SU-DHL-6 (cell line): ENCODE data around the gene CLCN6.

Experiments used
- EZH2phosphoT487 ChIP-seq: fragments of 200-600 bp; sonication (generic), shearing (Covaris generic); conservative IDR thresholded peaks from 2 replicates; pipeline ENCODE4 v1.6.1; 2018; ENCODE audit warnings: mild to moderate bottlenecking, antibody characterized with exemption, low read length, moderate library complexity, mixed read lengths
- TF ChIP-seq, protein P1 (sequence below): fragments of 200-600 bp; sonication (generic); IDR thresholded peaks from one replicate; pipeline ENCODE4 v1.5.1; 2017; ENCODE audit warnings: antibody characterized with exemption, mild to moderate bottlenecking, low read length, moderate library complexity; ENCODE audit not compliant: insufficient read depth, poor library complexity, severe bottlenecking

DNA sequence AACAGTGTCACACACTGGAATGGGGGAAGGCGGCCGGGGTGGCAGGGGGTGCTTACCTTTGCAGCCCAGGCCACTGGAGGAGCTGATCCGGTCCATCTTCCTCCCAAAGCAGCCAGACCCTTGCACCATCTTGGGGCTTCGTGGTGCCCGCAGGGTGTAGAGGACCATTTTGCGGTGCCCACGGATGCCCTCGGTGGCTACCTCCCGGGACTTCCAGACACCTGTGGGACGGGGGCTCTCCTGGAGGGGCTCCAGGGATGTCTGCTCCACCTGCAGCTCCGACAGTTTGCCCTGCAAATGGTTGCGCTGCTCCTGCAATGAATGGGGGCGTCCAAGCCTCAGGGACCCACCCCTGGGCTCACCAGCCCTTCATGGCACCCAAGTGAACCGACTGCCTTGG lies 52.2 kb downstream of the CLCN6 start:
- TF ChIP-seq, protein P1, sequence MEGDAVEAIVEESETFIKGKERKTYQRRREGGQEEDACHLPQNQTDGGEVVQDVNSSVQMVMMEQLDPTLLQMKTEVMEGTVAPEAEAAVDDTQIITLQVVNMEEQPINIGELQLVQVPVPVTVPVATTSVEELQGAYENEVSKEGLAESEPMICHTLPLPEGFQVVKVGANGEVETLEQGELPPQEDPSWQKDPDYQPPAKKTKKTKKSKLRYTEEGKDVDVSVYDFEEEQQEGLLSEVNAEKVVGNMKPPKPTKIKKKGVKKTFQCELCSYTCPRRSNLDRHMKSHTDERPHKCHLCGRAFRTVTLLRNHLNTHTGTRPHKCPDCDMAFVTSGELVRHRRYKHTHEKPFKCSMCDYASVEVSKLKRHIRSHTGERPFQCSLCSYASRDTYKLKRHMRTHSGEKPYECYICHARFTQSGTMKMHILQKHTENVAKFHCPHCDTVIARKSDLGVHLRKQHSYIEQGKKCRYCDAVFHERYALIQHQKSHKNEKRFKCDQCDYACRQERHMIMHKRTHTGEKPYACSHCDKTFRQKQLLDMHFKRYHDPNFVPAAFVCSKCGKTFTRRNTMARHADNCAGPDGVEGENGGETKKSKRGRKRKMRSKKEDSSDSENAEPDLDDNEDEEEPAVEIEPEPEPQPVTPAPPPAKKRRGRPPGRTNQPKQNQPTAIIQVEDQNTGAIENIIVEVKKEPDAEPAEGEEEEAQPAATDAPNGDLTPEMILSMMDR = no peak
- TF ChIP-seq EZH2phosphoT487 = no peak
